Measurements from ENCODE around the gene ZNF212. TPM values are rescaled to one million over a fixed set of nuclear protein-coding genes. Genes with fewer than 3 reads are reported as not detected.
"Not testable (repeated sequence)": the region's sequence is repeated elsewhere in the genome, so short reads cannot be mapped to it uniquely, and the experiment has no call there.

Gene ZNF212
- total RNA-seq, 1 donor, result 11.0 TPM

GRCh38 chr7:149218469-149219420 is 20.7 kb upstream of the ZNF212 start:
- no peak for DNase-seq (ENCODE audit: low read depth in 2 of 3, low spot score in 2 of 3)

DNA sequence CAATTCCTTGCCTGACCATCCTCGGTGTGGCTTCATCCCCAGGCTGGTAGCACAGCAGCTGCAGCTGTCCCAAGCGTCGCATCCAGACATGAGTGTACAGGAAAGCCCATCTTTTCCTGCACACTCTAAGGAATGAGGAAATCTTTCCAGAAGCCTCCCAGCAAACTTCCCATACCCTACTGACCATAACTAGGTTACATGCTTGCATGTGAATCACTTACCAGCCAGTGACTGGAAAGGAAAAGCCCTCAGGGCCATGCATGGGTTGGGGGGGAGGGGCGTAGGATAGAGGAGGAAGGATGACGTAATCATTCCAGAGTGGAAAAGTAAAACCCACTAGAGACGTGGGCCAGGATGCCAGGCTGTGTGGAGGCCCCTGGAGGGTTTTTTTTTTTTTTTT is 18.9 kb upstream of the ZNF212 start:
- no peak for DNase-seq (ENCODE audit: low read depth in 2 of 3, low spot score in 2 of 3)

DNA sequence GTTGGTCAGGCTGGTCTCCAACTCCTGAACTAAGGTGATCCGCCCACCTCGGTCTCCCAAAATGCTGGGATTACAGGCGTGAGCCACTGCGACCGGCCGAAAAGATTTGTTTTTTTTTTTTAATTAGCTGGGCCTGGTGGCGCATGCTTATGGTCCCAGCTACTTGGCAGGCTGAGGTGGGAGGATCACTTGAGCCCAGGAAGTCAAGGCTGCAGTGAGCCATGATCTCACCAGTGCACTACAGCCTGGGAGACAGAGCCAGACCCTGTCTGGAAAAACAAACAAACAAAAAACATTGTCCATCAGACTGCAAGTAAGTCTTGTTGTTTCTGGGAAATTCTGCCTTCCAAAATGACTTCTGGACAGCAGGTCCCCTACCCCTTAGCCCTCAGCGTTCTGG is 16.3 kb upstream of the ZNF212 start:
- DNase-seq (ENCODE audit: low read depth in 2 of 3, low spot score in 2 of 3), result no peak

- DNase-seq (ENCODE audit: low read depth in 2 of 3, low spot score in 2 of 3), result no peak
Observed at GRCh38 chr7:149223761-149224160, 15.7 kb upstream of the ZNF212 start.

DNA sequence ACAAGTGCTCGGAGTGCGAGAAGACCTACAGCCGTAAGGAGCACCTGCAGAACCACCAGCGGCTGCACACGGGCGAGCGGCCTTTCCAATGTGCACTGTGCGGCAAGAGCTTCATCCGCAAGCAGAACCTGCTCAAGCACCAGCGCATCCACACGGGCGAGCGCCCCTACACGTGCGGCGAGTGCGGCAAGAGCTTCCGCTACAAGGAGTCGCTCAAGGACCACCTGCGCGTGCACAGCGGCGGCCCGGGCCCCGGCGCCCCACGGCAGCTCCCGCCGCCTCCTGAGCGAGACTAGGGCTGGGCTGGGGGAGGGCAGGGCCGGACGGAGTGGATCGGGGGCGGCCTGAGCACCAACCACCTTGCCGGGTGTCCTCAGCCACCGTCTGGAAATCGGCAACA is 15.1 kb upstream of the ZNF212 start:
- no peak for DNase-seq (ENCODE audit: low read depth in 2 of 3, low spot score in 2 of 3)

- no peak for DNase-seq (ENCODE audit: low read depth in 2 of 3, low spot score in 2 of 3)
Observed at GRCh38 chr7:149225106-149225505, 14.3 kb upstream of the ZNF212 start.

DNA sequence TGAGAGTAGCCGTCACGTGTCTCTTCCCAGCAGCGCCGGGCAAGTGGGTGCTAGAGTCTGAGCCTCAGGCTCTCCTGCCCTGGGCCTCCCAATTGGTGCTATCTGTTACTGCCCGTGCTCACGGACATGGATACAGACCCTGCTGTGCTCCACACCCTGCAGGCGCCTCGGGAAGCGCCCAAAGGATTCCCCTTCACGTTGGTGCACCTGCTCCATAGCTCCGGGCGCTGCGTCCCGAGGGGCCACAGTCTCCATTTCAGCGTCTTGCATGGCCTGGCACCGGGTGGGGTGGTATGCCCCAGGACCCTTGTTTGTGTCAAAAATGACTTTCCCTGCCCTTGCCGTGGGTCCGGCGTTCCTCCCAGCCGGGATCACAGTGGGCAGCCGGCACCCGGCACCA is 13.8 kb upstream of the ZNF212 start:
- DNase-seq (ENCODE audit: low read depth in 2 of 3, low spot score in 2 of 3), result no peak

DNA sequence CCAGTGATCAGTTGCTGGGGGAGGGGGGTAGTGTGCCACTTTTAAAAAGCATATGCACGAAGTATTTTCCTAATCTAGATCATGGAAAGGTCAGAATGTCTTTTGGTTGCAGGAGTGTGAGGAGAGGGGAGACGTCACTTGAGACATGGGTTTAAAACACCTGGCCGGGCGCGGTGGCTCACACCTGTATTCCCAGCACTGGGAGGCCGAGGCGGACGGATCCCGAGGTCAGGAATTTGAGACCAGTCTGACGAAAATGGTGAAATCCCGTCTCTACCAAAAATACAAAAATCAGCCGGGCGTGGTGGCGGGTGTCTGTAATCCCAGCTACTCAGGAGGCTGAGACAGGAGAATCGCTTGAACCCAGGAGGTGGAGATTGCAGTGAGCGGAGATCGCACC is 13.1 kb upstream of the ZNF212 start:
- not testable (repeated sequence) for DNase-seq (ENCODE audit: low read depth in 2 of 3, low spot score in 2 of 3)

DNA sequence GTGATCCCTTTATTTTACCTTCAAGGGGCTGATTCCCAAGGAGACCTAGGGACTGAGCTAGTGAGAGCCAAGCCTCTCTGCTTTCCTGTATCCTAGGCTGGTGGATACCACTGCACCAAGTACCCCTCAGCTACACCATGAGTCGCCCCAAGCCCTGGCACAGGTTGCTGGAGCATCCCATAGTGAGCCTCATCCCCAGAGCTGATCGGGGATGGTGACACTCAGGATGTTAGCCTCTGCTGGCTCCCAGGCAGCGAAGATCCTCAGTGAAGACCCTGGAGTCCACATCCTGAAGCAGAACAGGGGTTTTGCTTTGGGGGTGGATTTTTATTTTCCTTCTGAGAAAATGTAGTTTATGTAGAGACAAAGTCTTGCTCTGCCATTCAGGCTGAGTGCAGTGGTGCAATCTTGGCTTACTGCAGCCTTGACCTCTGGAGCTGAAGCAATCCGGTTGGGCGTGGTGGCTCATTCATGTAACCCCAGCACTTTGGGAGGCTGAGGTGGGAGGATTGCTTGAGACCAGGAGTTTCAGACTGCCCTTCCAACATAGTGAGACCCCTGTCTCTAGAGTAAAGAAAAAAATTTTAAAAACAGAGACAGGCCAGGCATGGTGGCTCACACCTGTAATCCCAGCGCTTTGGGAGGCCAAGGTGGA is 12.5 kb upstream of the ZNF212 start:
- no peak for DNase-seq (ENCODE audit: low read depth in 2 of 3, low spot score in 2 of 3)

- no peak for DNase-seq (ENCODE audit: low read depth in 2 of 3, low spot score in 2 of 3)
Observed at GRCh38 chr7:149228831-149229471, 10.5 kb upstream of the ZNF212 start.

DNA sequence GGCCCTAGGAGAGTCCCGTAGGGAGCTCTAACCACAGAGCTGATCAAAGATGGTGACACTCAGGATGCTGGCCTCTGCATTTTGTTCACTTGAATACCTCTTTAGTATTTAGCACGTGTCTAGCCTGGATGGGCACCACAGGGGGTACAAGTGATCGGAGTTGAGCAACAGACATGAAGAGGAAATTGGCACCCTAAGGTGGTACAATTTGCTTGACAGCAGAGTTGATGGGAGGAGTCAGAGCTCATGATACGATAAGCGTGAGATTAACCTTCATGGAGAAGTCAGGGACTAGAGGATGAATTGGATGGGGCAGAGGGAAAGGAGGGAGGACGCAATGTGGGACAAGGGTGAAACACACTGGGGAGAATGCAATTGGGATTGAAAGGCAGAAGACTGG is 9.9 kb upstream of the ZNF212 start:
- no peak for DNase-seq (ENCODE audit: low read depth in 2 of 3, low spot score in 2 of 3)

GRCh38 chr7:149232362-149232761 is 7.1 kb upstream of the ZNF212 start:
- DNase-seq (ENCODE audit: low read depth in 2 of 3, low spot score in 2 of 3), result no peak

DNA sequence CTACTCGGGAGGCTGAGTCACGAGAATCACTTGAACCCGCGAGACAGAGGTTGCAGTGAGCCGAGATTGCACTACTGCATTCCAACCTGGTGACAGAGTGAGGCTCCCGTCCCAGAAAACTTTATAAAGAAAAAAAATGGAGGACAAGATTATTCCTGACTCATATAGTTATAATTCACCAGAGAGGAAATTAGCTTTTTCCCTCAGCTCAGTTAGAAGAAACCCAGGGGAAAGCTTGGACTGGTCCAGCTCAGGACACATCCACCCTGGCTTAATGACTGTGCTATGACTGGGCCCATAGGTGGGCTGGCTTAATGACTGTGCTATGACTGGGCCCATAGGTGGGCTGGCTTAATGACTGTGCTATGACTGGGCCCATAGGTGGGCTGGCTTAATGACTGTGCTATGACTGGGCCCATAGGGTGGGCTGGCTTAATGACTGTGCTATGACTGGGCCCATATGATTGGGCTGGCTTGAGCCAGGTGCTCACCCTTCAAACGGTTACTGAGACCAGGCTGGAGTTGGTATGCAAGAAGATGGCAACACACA is 5.7 kb upstream of the ZNF212 start:
- DNase-seq (ENCODE audit: low read depth in 2 of 3, low spot score in 2 of 3), result not testable (repeated sequence)

GRCh38 chr7:149237502-149237901 is 1.9 kb upstream of the ZNF212 start:
- DNase-seq (ENCODE audit: low read depth in 2 of 3, low spot score in 2 of 3), result no peak

DNA sequence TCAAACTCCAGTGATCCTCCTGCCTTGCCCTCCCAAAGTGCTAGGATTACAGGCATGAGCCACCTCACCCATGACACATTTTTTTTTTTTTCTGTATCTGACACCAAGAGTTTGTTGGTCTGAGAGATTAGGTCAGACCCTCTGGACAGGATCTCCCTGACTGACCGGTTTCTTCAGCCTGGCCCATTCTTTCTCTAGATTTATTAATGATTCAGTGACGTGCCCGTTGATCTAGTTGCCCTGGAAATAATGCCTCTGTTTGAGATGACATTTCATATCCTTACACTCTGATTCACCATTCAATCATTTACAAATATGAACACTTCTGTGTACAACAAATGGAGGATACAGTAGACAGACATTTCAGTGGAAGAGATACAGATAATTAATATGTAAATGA is 1.4 kb upstream of the ZNF212 start:
- DNase-seq (ENCODE audit: low read depth in 2 of 3, low spot score in 2 of 3), result no peak

DNA sequence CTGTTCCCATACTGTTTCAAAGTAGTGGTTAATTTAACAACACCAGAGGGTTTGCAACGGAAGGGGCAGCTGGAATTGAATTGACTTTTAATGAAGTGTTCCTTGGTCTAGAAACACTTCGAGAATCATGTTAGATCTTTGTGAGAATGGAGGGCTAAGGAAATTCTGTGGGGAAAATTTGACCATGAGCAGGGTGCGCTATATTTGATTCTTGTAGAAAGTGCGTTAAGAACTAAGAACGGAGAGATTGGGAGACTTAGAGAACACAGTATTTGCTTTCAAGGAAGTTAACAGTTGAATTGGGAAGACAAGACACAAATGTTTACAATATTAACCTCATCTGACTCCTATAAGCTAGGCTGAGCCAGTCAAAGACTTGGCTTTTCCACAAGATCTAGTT is 1.2 kb downstream of the ZNF212 start:
- DNase-seq (ENCODE audit: low read depth in 2 of 3, low spot score in 2 of 3), result no peak

GRCh38 chr7:149241696-149242095 is 2.2 kb downstream of the ZNF212 start:
- DNase-seq (ENCODE audit: low read depth in 2 of 3, low spot score in 2 of 3), result no peak

DNA sequence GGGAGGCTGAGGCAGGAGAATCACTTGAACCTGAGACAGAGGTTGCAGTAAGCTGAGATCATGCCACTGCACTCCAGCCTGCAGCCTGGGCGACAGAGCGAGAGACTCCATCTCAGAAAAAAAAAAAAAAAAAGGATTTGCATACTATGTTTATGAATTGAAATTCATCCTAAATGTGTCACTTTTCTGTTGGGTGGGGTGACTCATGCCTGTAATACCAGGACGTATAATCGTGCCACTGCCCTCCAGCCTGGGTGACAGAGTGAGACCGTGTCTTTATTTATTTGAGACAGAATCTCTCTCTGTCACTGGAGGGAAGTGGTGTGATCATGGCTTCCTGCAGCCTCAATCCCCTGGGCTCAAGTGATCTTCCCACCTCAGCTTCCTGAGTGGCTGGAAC is 5.8 kb downstream of the ZNF212 start:
- peak in 1 of 3 donors; percentile 20 for DNase-seq (ENCODE audit: low read depth in 2 of 3, low spot score in 2 of 3)

- DNase-seq (ENCODE audit: low read depth in 2 of 3, low spot score in 2 of 3), result no peak
Observed at GRCh38 chr7:149245744-149246143, 6.3 kb downstream of the ZNF212 start.

GRCh38 chr7:149248777-149249176 is 9.3 kb downstream of the ZNF212 start:
- DNase-seq (ENCODE audit: low read depth in 2 of 3, low spot score in 2 of 3), result no peak

DNA sequence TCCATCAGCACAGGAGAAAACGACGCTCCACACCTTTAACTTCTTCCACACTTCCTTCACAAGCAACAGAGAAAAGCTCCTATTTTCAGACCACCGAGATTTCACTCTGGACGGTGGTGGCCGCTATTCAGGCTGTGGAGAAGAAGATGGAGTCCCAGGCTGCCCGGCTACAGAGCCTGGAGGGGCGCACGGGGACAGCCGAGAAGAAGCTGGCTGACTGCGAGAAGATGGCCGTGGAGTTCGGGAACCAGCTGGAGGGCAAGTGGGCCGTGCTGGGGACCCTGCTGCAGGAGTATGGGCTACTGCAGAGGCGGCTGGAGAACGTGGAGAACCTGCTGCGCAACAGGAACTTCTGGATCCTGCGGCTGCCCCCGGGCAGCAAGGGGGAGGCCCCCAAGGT is 10.7 kb downstream of the ZNF212 start:
- not testable (repeated sequence) for DNase-seq (ENCODE audit: low read depth in 2 of 3, low spot score in 2 of 3)

Measured in hematopoietic multipotent progenitor cell (in vitro differentiated cells).